LoVo (cell line): Measurements from ENCODE around the gene DERL2.
A peak's percentile ranks its signal among the peaks of the same experiment; 100 is the strongest.

ENCODE experiments used
- DNase-seq: peaks from one replicate; pipeline ENCODE4 v3.0.0-alpha.2; 2016; ENCODE audit warnings: low spot score

The DERL2 gene

DNA sequence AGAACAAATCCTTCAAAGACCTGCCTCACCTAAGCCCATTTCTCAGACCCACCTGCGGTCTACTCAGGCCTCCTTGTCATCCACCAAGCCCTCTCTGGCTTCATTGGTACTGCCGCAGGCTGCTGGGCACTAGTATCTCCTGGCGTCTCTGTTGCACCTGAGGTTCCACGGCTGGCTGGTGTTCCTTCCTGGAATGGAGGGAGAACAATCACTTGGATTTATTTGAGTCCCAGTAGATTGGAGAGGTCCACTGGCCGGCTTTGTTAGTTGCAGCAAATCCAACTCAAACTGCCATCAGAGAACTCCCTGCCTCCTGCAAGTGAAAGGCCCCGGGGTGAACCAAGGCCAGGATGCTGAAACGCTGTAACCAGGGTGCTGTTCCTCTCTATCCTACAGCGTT lies 15.7 kb upstream of the DERL2 start:
- DNase-seq = no peak

GRCh38 chr17:5500589-5501391 lies 14.8 kb upstream of the DERL2 start:
- DNase-seq = no peak

GRCh38 chr17:5500247-5500588 lies 14.2 kb upstream of the DERL2 start:
- DNase-seq = no peak

GRCh38 chr17:5499476-5500231 lies 13.7 kb upstream of the DERL2 start:
- no peak for DNase-seq

- no peak for DNase-seq
Measured at GRCh38 chr17:5492970-5493369, 7.0 kb upstream of the DERL2 start.

DNA sequence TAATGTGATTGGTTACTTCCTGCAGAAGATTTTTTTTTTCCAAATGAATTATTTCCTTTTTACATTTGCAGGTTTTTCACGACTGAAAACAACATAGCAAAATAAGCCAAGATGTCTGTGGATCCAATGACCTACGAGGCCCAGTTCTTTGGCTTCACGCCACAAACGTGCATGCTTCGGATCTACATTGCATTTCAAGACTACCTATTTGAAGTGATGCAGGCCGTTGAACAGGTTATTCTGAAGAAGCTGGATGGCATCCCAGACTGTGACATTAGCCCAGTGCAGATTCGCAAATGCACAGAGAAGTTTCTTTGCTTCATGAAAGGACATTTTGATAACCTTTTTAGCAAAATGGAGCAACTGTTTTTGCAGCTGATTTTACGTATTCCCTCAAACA lies 2.8 kb upstream of the DERL2 start:
- no peak for DNase-seq

DNA sequence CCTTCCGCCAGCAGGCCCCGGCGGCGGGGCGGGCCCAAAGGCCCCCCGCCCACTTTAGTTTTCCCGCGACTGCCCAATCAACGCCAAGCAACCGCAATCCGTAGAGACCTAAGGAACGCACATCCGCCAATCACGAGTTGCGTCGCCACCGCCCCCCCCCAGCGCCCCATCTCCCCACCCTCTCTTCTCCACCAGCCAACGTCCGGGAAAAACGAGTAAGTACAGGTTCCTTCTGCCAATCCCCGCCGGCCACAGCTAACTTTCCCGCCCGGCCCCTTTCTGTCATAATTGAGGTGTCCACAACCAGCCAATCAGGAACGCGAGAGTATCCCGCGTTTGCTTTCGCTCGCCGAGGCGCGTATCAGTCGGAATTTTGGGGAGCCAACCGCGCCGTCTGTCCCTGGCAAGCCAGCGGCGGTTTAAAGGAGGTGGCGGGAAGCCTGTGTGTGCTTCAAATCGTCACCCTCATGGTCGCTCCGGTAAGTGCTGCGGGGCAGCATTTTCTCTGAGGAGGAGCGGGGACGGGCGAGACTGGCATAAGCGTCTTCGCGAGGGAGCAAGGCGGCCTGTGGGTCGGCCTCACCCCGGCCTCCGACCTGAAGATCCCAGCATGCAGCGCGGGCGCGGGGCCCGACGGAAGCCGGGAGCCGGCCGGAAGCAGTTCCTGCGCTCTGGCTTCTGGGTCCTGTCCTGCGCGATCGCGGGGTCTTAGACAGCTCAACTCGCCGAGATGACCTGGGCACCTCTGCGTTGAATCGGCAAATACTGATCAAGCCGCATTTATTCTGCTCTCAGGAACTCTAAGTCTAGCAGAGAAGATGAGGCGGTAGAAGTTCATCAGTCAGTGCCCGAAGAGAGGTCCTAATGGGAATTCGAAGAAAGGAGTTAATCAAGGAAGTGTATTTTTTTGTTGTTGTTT lies 487 bp upstream of the DERL2 start, which contains the start of gene MIS12:
MIS12 (plus strand) TSS at position 361 of the 919 bp plus-strand sequence. CDS start 2,297 bp downstream, outside the sequence.
- DNase-seq = peak; percentile 99

- no peak for DNase-seq
Measured at GRCh38 chr17:5481451-5481850, 4.5 kb downstream of the DERL2 start.

- DNase-seq = no peak
Measured at GRCh38 chr17:5480962-5481361, 5.0 kb downstream of the DERL2 start.

GRCh38 chr17:5478992-5479391 lies 7.0 kb downstream of the DERL2 start:
- no peak for DNase-seq

DNA sequence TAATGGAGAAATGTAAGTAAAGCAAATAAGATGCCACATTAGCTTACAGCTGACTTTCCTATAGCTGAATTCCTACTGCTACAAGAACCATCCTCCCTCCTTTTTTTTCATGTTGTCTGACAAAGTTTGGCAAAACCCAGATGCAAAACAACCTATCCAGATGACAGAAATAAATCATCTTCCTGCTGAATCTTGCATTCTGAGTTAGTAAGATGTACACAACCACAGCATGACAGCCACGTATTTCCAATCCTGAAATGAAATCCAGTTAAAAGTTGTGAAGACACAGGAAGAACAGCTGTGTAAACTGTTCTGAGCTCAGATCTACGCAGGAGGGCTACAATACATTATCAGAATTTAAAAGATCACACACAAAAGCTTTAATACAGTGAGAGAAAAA lies 12.1 kb downstream of the DERL2 start:
- DNase-seq = no peak

DNA sequence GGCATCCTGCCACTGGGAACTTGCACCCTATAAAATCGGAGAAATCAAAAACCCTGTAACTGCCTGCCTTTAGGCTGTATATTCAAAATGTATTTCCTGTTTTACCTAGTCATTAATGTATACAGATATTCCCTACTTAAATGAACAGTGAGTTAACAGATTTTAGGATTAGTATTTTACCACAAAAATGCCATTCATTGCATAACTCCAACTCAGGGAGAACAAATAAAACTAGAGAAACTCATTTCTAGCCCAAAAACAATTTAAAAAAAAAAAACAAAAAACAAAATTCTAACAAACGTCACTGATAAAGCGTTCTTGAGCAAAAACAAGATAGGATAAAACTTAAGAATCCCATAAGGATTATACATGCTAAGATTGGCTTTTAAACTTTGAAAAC lies 13.5 kb downstream of the DERL2 start:
- DNase-seq = no peak

DNA sequence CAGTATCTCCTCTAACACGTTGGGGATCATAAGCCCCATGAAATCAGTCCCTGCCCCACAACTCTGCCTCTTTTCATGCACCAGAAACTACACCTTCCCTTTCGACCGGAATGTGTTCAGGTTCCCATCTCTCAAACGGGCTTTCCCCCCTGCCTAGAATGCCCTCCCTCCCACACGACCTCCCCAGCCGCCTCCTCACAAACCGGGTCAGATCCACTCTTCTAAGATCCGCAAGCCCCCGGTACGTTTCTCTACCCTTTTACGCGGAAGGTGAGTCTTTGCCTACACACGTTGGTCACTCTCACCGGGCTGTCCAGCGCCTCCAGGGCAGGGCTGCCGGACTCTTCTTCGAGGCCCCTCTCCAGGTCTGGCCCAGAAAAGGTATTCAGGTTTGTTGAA lies 17.9 kb downstream of the DERL2 start:
- no peak for DNase-seq

GRCh38 chr17:5467416-5467815 lies 18.6 kb downstream of the DERL2 start:
- no peak for DNase-seq

- no peak for DNase-seq
Measured at GRCh38 chr17:5466295-5466694, 19.7 kb downstream of the DERL2 start.

DNA sequence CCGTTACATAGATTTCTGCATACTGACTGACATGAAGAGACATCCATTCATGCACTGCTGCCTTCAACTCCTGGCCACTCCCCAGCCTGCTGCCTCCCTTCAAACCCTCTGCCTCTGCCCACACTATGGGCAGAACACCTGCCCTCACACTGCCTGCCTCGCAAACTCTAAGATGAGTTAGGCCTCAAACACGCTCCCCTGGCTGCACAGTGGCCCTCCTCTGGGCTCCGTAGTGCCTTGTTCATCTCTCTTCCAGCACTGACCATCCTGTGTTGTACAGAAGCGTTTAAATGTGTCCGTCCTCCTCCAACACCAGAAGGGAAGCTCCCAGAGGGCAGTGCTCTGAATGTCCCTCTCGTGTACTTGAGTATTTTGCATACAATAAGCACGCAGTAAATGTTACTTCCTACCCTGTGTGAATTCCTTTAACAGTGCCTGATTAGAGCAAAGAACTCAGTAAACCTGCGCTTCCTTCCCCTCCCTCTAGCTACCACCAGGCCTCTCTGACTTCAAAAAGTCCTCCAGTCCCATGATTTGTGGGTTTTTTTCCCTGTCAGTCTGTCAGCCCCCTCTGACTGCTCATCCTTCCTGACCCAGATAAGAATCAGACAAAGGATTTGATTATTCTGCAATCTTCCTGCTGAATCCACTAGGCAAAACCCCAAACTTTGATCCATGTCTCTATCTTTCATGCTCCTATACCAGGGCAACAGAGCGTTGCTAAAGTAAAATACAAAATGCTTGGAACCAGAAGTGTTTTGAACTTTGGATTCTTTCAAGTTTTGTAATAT lies 21.1 kb downstream of the DERL2 start:
- DNase-seq = no peak

- no peak for DNase-seq
Measured at GRCh38 chr17:5446786-5447185, 39.2 kb downstream of the DERL2 start.

- no peak for DNase-seq
Measured at GRCh38 chr17:5444209-5444608, 41.8 kb downstream of the DERL2 start.

DNA sequence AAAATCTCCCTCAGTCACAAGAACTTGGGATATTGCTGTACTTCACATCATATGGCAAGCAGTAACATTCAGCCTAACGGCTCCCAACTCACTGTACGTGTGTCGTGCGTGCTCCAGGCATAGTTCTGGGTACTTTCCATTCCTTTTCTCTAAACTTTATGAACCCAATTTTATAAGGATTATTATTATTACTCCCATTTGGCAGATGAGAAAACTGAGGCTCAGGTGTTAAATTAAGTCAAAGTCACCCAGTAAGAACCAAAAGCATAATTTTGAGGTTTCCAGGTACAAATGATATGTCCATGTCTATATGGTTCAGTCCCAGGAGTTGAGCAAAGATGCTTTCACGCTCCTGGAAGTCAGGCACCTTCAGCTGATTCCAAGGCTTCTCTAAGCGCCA lies 42.2 kb downstream of the DERL2 start:
- no peak for DNase-seq

DNA sequence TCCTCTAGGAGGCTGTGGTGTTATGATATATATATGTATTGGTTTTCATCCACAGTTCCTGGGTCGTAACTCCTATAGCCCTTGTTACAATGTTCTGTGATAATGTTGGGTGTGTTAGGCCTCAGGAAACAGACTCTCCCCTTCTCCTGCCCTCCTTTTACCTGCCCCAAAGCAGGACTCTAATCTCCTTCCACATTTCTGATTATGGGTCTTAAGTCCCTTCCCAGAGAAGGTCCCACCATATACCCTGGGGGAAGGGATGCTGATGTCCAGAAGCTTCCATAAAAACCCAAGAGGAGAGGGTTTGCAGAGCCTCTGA lies 46.6 kb downstream of the DERL2 start:
- DNase-seq = no peak

- DNase-seq = peak; percentile 95
Measured at GRCh38 chr17:5438716-5439445, 47.1 kb downstream of the DERL2 start, which contains the start of gene C1QBP. C1QBP (minus strand) TSS chr17:5439155; CDS start chr17:5439073, 82 bp downstream.
